ENCODE measurements around the gene N4BP3. TPM values are rescaled to one million over a fixed set of nuclear protein-coding genes. Genes with fewer than 3 reads are reported as not detected.

N4BP3 gene
- total RNA-seq, 2 donors from 2014 or later, result 0.52 to 2.6 TPM

Other genes with a start within 250 kb of the N4BP3 start
- gene PROP1, start 117.3 kb upstream of the N4BP3 start, total RNA-seq, result not detected
- gene RMND5B, start 17.5 kb downstream of the N4BP3 start, total RNA-seq, result 10 to 100 TPM; 25.7 to 49.8 TPM
- 10 to 100 TPM; 63.9 to 80.2 TPM for gene NHP2, start 40.4 kb downstream of the N4BP3 start, total RNA-seq
- not detected for gene GMCL2, start 73.8 kb downstream of the N4BP3 start, total RNA-seq
- 10 to 100 TPM; 42.0 to 73.8 TPM for gene HNRNPAB, start 91.0 kb downstream of the N4BP3 start, total RNA-seq
- gene PHYKPL, start 119.3 kb downstream of the N4BP3 start, total RNA-seq, result 10 to 100 TPM; 47.0 to 76.5 TPM